ENCODE results near the gene ATP8A2. TPM values are rescaled to one million over a fixed set of nuclear protein-coding genes. Genes with fewer than 3 reads are reported as not detected.
A peak's percentile ranks its signal among the peaks of the same experiment; 100 is the strongest.

ATP8A2 gene
- total RNA-seq, 1 donor from 2014 or later, result 1.9 TPM

DNA sequence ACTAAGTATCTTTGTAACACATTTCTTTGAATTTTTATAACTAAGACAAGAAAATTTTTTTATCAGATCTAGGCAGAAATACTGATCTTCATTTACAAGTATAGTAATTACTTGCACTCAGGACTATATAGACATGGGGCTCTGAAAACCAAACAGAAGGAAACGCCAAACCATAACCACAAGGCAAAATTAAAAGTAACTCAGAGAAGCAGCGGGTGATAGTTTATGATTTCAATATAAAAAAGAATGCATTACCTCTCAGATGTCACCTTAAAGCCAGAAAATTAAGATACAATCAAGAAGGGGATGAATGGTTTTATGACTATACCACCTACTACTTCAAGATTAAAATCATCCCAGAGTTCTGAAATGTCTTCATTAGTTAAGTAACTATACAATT is 673.4 kb downstream of the ATP8A2 start:
- peaks cover 33% of the 10 kb centered on the region for H3K27me3 ChIP-seq
- no peak overlapping the region for H3K4me3 ChIP-seq
- TF ChIP-seq, protein P1, sequence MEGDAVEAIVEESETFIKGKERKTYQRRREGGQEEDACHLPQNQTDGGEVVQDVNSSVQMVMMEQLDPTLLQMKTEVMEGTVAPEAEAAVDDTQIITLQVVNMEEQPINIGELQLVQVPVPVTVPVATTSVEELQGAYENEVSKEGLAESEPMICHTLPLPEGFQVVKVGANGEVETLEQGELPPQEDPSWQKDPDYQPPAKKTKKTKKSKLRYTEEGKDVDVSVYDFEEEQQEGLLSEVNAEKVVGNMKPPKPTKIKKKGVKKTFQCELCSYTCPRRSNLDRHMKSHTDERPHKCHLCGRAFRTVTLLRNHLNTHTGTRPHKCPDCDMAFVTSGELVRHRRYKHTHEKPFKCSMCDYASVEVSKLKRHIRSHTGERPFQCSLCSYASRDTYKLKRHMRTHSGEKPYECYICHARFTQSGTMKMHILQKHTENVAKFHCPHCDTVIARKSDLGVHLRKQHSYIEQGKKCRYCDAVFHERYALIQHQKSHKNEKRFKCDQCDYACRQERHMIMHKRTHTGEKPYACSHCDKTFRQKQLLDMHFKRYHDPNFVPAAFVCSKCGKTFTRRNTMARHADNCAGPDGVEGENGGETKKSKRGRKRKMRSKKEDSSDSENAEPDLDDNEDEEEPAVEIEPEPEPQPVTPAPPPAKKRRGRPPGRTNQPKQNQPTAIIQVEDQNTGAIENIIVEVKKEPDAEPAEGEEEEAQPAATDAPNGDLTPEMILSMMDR (IDR thresholded peaks at IDR 0.05), result no peak
- DNase-seq, result no peak
- intact Hi-C loops (cut with DNase I), result no loop called here
- H3K36me3 ChIP-seq, result no peaks in the 10 kb centered on the region
- no peaks in the 10 kb centered on the region for H3K9me3 ChIP-seq
- no peaks in the 10 kb centered on the region for H3K4me1 ChIP-seq
- H3K27ac ChIP-seq, result no peak overlapping the region
- no peak for ATAC-seq

- H3K4me3 ChIP-seq, result no peak overlapping the region
- H3K27ac ChIP-seq, result no peak overlapping the region
- ATAC-seq, result no peak
- no peaks in the 10 kb centered on the region for H3K36me3 ChIP-seq
- H3K27me3 ChIP-seq, result peaks cover 48% of the 10 kb centered on the region
- TF ChIP-seq, protein P1 (IDR thresholded peaks at IDR 0.05), result no peak
- no peaks in the 10 kb centered on the region for H3K4me1 ChIP-seq
- H3K9me3 ChIP-seq, result no peaks in the 10 kb centered on the region
- DNase-seq, result no peak
- intact Hi-C loops (cut with DNase I), result no loop called here
These were observed 674.9 kb downstream of the ATP8A2 start for GRCh38 chr13:26046639-26047038.

DNA sequence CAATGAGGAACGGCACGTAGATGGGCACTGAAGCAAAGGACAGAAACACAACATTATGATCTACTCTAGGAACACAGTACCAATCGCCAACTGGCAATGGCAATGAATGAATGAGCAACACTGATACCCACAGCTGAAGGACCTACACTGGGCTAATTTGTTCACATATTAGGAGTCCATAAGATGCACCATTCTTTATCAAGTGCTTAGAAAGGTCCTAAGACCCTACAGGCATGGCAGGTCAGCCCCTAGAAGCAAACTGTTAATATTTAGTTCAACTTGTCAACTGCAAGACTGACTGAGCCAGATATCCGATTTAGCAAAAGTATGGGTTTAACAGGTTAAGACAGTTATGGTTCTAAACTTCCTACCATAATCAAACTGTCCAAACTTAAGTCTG is 675.3 kb downstream of the ATP8A2 start:
- ATAC-seq, result no peak
- DNase-seq, result no peak
- Histone ChIP-seq H3K27me3 (peaks cover 48% of the 10 kb centered on the region), H3K4me3 (no peak overlapping the region), H3K9me3 (no peaks in the 10 kb centered on the region), H3K4me1 (no peaks in the 10 kb centered on the region), H3K27ac (no peak overlapping the region), H3K36me3 (no peaks in the 10 kb centered on the region)
- intact Hi-C loops (cut with DNase I), result no loop called here
- TF ChIP-seq, protein P1 (IDR thresholded peaks at IDR 0.05), result no peak

GRCh38 chr13:26048741-26049140 is 677.0 kb downstream of the ATP8A2 start:
- peak overlapping the region; percentile 52 for H3K4me3 ChIP-seq

DNA sequence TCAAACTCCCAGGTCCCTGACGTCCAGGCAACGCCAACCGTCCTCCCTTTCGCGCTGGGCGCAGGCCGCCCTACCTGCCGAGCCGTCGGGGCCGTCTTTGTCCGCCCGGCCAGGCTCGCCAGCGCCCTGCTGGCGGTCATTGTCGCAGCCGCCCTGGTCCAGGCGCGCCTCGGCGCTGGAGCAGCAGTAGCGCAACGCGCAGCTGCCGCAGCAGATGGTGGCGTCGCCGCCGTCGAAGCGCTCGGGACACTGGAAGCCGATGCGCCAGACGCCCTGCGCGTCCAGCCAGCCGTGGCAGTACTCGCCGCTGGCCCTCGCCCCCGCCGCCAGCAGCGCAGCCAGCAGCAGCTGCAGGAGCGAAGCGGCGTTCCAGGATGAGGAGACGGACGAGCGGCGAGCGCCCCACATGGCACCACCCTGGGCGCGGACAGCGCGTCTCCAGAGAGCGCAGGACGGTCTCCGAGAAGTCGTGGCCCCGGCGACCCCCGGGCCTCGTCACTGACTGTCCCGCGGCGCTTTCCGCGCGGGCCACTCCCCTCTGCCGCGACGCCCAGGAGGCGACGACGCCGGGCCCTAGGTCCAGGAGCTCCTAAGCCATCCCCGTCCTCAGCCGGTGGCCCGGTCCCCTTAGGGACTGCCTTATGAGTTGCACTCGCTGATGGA is 678.9 kb downstream of the ATP8A2 start:
- intact Hi-C loops (cut with DNase I), result loop anchor here (10.0 kb wide), 1 partner anchor 476 kb away; no protein-coding TSS in a partner anchor
- ATAC-seq (peak; percentile 61), DNase-seq (peak; percentile 76)
- Histone ChIP-seq H3K9me3 (no peaks in the 10 kb centered on the region), H3K4me1 (no peaks in the 10 kb centered on the region), H3K27me3 (peaks cover 48% of the 10 kb centered on the region), H3K27ac (peak overlapping the region; percentile 30), H3K4me3 (peak overlapping the region; percentile 52), H3K36me3 (no peaks in the 10 kb centered on the region)
- TF ChIP-seq, protein P1 (IDR thresholded peaks at IDR 0.05), result no peak

More at GRCh38 chr13:26048741-26049140, 677.0 kb downstream of the ATP8A2 start:
- Histone ChIP-seq H3K4me1 (no peaks in the 10 kb centered on the region), H3K27me3 (peaks cover 48% of the 10 kb centered on the region), H3K9me3 (no peaks in the 10 kb centered on the region), H3K27ac (no peak overlapping the region), H3K36me3 (no peaks in the 10 kb centered on the region)
- DNase-seq, result no peak
- intact Hi-C loops (cut with DNase I), result no loop called here
- ATAC-seq, result no peak
- TF ChIP-seq, protein P1 (IDR thresholded peaks at IDR 0.05), result no peak

Measured in upper lobe of right lung (tissue), 1 donor.